IMR-90 (cell line): ENCODE data around the gene PUS7L. TPM values are rescaled to one million over a fixed set of nuclear protein-coding genes. Genes with fewer than 3 reads are reported as not detected.

Experiments
- ATAC-seq: fragments of 200-7000 bp; cut with Tn5 transposase; 2 replicates; pipeline ENCODE4 v1.9.1; 2020; ENCODE audit warnings: low read depth, mild to moderate bottlenecking, moderate library complexity
- BruUV-seq: library from RNA; stranded (reverse); fragments of 400-500 nt; replicated peaks from 2 replicates; lab custom pipeline; 2021; lab: Mats Ljungman, UMichigan
- CTCF ChIA-PET: fragments of 300-600 bp; formaldehyde crosslinking; extraction: SDS; loops from one replicate; lab custom pipeline; 2021; ENCODE audit warnings: antibody characterized with exemption; lab: Yijun Ruan, JAX
- POLR2A ChIA-PET: fragments of 300-600 bp; sonication (Branson Sonifier 250); formaldehyde crosslinking; loops from one replicate; lab custom pipeline; 2022; ENCODE audit warnings: antibody characterized with exemption; ENCODE audit not compliant: unreplicated experiment; lab: Charles Lee
- DNase-seq: peaks from one replicate; pipeline ENCODE4 v3.0.0; 2013
- H2AFZ ChIP-seq: replicated peaks from 2 replicates; pipeline ENCODE3; 2013; ENCODE audit warnings: low read length, mild to moderate bottlenecking; ENCODE audit not compliant: poor library complexity
- H2AK5ac ChIP-seq: 2 replicates; pipeline ENCODE4 v1.6.1; 2013; ENCODE audit warnings: low read depth, low read length, inconsistent platforms
- H2AK9ac ChIP-seq: replicated peaks from 2 replicates; pipeline ENCODE3; 2013; ENCODE audit warnings: mild to moderate bottlenecking, low read depth, low read length, moderate library complexity; ENCODE audit not compliant: poor library complexity
- H2BK120ac ChIP-seq: 2 replicates; pipeline ENCODE4 v1.6.1; 2013; ENCODE audit warnings: low read depth, low read length, inconsistent platforms
- H2BK15ac ChIP-seq: 3 replicates; pipeline ENCODE4 v1.6.1; 2013; ENCODE audit warnings: low read depth, low read length, inconsistent platforms
- H2BK20ac ChIP-seq: 2 replicates; pipeline ENCODE4 v1.6.1; 2013; ENCODE audit warnings: low read depth, mild to moderate bottlenecking, inconsistent platforms, low read length, moderate library complexity
- H2BK5ac ChIP-seq: 2 replicates; pipeline ENCODE4 v1.6.1; 2013; ENCODE audit warnings: mild to moderate bottlenecking, low read depth, low read length, inconsistent platforms; ENCODE audit not compliant: poor library complexity, severe bottlenecking
- H3K14ac ChIP-seq: replicated peaks from 2 replicates; pipeline ENCODE4 v1.6.1; 2013; ENCODE audit warnings: low read depth, low read length, inconsistent platforms
- H3K18ac ChIP-seq: 2 replicates; pipeline ENCODE4 v1.6.1; 2013; ENCODE audit warnings: low read depth, low read length, control low read depth
- H3K23ac ChIP-seq: 2 replicates; pipeline ENCODE4 v1.6.1; 2013; ENCODE audit warnings: low read depth, low read length, inconsistent platforms
- H3K27ac ChIP-seq: 2 replicates; pipeline ENCODE4 v1.5.1; 2013; ENCODE audit warnings: mild to moderate bottlenecking, control low read depth, low read length; ENCODE audit not compliant: insufficient read depth
- H3K27me3 ChIP-seq: 2 replicates; pipeline ENCODE4 v1.6.1; 2013; ENCODE audit warnings: low read length; ENCODE audit not compliant: control insufficient read depth, insufficient read depth
- H3K36me3 ChIP-seq: 2 replicates; pipeline ENCODE4 v1.6.1; 2013; ENCODE audit warnings: low read length, mixed read lengths; ENCODE audit not compliant: control insufficient read depth, insufficient read depth
- H3K4ac ChIP-seq: 2 replicates; pipeline ENCODE4 v1.6.1; 2013; ENCODE audit warnings: low read depth, low read length, inconsistent platforms
- H3K4me1 ChIP-seq: 2 replicates; pipeline ENCODE4 v1.6.1; 2013; ENCODE audit warnings: low read length, mixed read lengths; ENCODE audit not compliant: control insufficient read depth, insufficient read depth
- H3K4me2 ChIP-seq: 2 replicates; pipeline ENCODE4 v1.6.1; 2013; ENCODE audit warnings: low read depth, mild to moderate bottlenecking, control low read depth, low read length, moderate library complexity
- H3K4me3 ChIP-seq: 2 replicates; pipeline ENCODE4 v1.5.1; 2013; ENCODE audit warnings: low read depth, mild to moderate bottlenecking, control low read depth, low read length, moderate library complexity; ENCODE audit not compliant: insufficient read depth
- H3K56ac ChIP-seq: 2 replicates; pipeline ENCODE4 v1.6.1; 2013; ENCODE audit warnings: low read length, inconsistent platforms; ENCODE audit not compliant: insufficient read depth; ENCODE audit errors: extremely low read depth
- H3K79me1 ChIP-seq, 2 experiments: 2 replicates each; pipeline ENCODE4 v1.6.1; 2013; ENCODE audit warnings: low read length in 2 of 2, inconsistent platforms in 1 of 2, low read depth in 1 of 2
- H3K9ac ChIP-seq: 2 replicates; pipeline ENCODE4 v1.6.1; 2013; ENCODE audit warnings: low read depth, low read length, control low read depth
- H3K9me1 ChIP-seq: 2 replicates; pipeline ENCODE4 v1.6.1; 2013; ENCODE audit warnings: low read length, inconsistent platforms; ENCODE audit not compliant: insufficient read depth
- H3K9me3 ChIP-seq: 2 replicates; pipeline ENCODE4 v1.6.1; 2013; ENCODE audit warnings: low read length; ENCODE audit not compliant: control insufficient read depth, insufficient read depth
- H4K20me1 ChIP-seq: 2 replicates; pipeline ENCODE4 v1.6.1; 2013; ENCODE audit warnings: low read length, inconsistent platforms; ENCODE audit not compliant: insufficient read depth
- H4K5ac ChIP-seq: 2 replicates; pipeline ENCODE4 v1.6.1; 2013; ENCODE audit warnings: mild to moderate bottlenecking, low read depth, low read length, control low read depth
- H4K8ac ChIP-seq, 2 experiments: 2 replicates each; pipeline ENCODE4 v1.6.1; 2013; ENCODE audit warnings: low read depth in 2 of 2, low read length in 2 of 2, control low read depth in 1 of 2, inconsistent platforms in 1 of 2
- H4K91ac ChIP-seq: 2 replicates; pipeline ENCODE4 v1.6.1; 2013; ENCODE audit warnings: low read depth, low read length, inconsistent platforms; ENCODE audit not compliant: insufficient read depth
- BHLHE40 ChIP-seq: fragments of 150-350 bp; IDR thresholded peaks from 2 replicates; pipeline ENCODE4 v1.6.1; 2016; ENCODE audit warnings: mild to moderate bottlenecking, low read depth, low read length
- CTCF ChIP-seq: conservative IDR thresholded peaks from 2 replicates; pipeline ENCODE4 v1.5.1; 2012; ENCODE audit warnings: mild to moderate bottlenecking, low read depth, low read length, improper control_type of control experiment
- NFE2L2 ChIP-seq: fragments of 150-350 bp; IDR thresholded peaks from 2 replicates; pipeline ENCODE4 v1.6.1; 2016; ENCODE audit warnings: low read depth, mild to moderate bottlenecking, low read length
- WGBS, 2 experiments: methylation state at CpG; one replicate each; pipeline versions ENCODE4 v1.1.5 to v1.1.7; 2013; ENCODE audit warnings: missing lambda C conversion rate in 2 of 2; ENCODE audit not compliant: insufficient read length in 1 of 2; ENCODE audit errors: extremely low coverage in 2 of 2; 5-methylcytosine and 5-hydroxymethylcytosine counted together
- dilution Hi-C: fragments of 300-500 bp; cut with HindIII; formaldehyde crosslinking; loops from one replicate; pipeline ENCODE4 v1.14.3; 2018; ENCODE audit warnings: low sequenced_read_pairs; ENCODE audit not compliant: unreplicated experiment
- in situ Hi-C: fragments of 300-500 bp; cut with MboI; formaldehyde crosslinking; loops from 3 replicates; pipeline ENCODE4 v1.14.3; 2019; ENCODE audit warnings: low sequenced_read_pairs, inconsistent platforms, mixed read lengths
- intact Hi-C: fragments of 100-400 bp; cut with micrococcal nuclease; formaldehyde crosslinking; loops from 2 replicates; pipeline ENCODE4 v1.10.0; 2022
- polyA plus RNA-seq, 3 experiments: library from polyadenylated mRNA; depleted of rRNA; stranded (reverse); fragments of >200 nt; gene quantifications; 2 replicates each; pipeline ENCODE4 v1.2.3, GENCODE V29; 2012; ENCODE audit warnings: low replicate concordance in 1 of 3
- total RNA-seq: library from RNA; depleted of rRNA; stranded (reverse); fragments of >200 nt; gene quantifications from 2 replicates; pipeline ENCODE4 v1.2.3, GENCODE V29; 2012
- TF ChIP-seq, protein P1 (sequence below): fragments of 150-350 bp; IDR thresholded peaks from 2 replicates; pipeline ENCODE4 v1.6.1; 2016; ENCODE audit warnings: low read depth, mild to moderate bottlenecking, low read length, moderate library complexity, borderline replicate concordance

PUS7L gene
- total and polyA plus RNA-seq, 2 of the 4 experiments (the other 2 are of a cell fraction) = 5.1 to 44.8 TPM

DNA sequence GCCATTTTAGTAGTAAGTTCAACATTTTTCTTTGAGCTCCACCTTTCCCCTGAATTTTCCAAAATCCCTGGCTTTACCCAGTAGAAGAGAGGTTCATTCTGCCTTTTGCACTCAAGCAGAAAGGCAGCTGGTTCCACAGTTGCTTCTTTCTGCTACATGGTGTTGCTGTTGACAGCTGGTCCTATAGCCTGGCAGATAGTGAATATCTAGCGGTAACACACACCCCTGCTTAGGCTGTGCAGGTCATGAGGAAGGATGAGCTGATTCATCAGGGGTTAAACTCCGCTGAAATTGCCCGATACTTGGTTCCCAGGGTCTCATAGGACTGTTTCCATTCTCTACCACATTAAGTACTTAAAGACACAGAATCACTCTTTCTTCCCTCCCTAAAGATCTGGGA is 62.4 kb downstream of the PUS7L start:
- Histone ChIP-seq H3K23ac (no peak overlapping the region), H3K56ac (no peak overlapping the region), H3K4me1 (no peaks in the 10 kb centered on the region), H3K4me3 (no peak overlapping the region), H2AFZ (no peak overlapping the region), H2BK5ac (no peak overlapping the region), H4K8ac (no peak overlapping the region), H3K4ac (no peak overlapping the region), H2AK5ac (no peak overlapping the region), H4K20me1 (no peaks in the 10 kb centered on the region), H3K79me1 (no peaks in the 10 kb centered on the region), H3K9ac (no peak overlapping the region), H3K18ac (no peak overlapping the region), H3K27ac (no peak overlapping the region), H3K9me1 (no peaks in the 10 kb centered on the region), H2BK20ac (no peak overlapping the region), H2BK15ac (no peak overlapping the region), H3K36me3 (no peaks in the 10 kb centered on the region), H2AK9ac (no peak overlapping the region), H4K91ac (no peak overlapping the region), H3K9me3 (no peaks in the 10 kb centered on the region), H3K14ac (no peak overlapping the region), H2BK120ac (no peak overlapping the region), H3K27me3 (no peaks in the 10 kb centered on the region; the same call in 1 of the 2 replicates), H4K5ac (no peak overlapping the region), H3K4me2 (no peak overlapping the region)
- in situ Hi-C loops = no loop called here
- ChIA-PET POLR2A (interaction anchor here (0.6 kb wide), 1 partner anchor 55 kb away, joined by 4 read pairs; no protein-coding TSS in a partner anchor), CTCF (interaction anchor here (0.7 to 1.1 kb wide), 2 partner anchors 10 to 34 kb away, joined by 3 read pairs; no protein-coding TSS in a partner anchor)
- TF ChIP-seq NFE2L2 (no peak), CTCF (no peak), BHLHE40 (no peak)
- TF ChIP-seq, protein P1, sequence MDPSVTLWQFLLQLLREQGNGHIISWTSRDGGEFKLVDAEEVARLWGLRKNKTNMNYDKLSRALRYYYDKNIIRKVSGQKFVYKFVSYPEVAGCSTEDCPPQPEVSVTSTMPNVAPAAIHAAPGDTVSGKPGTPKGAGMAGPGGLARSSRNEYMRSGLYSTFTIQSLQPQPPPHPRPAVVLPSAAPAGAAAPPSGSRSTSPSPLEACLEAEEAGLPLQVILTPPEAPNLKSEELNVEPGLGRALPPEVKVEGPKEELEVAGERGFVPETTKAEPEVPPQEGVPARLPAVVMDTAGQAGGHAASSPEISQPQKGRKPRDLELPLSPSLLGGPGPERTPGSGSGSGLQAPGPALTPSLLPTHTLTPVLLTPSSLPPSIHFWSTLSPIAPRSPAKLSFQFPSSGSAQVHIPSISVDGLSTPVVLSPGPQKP = no peak
- intact Hi-C loops = no loop called here
- no CpG with 5 or more reads among the region's 3 CpGs for WGBS, 2 experiments
- no peak for DNase-seq
- dilution Hi-C loops = no loop called here
- BruUV-seq = no TSS peak
- no peak for ATAC-seq
